Vagina (tissue), 2 donors: ENCODE data around the gene EXD3. TPM values are rescaled to one million over a fixed set of nuclear protein-coding genes. Genes with fewer than 3 reads are reported as not detected.
"Not testable (repeated sequence)": the region's sequence is repeated elsewhere in the genome, so short reads cannot be mapped to it uniquely, and the experiment has no call there.

Experiments used
- DNase-seq, 2 donors: peaks; one replicate each; pipeline ENCODE4 v3.0.0-alpha.2; 2017; ENCODE audit errors: extremely low spot score in 2 of 2
- H3K27ac ChIP-seq: fragments of 200-600 bp; sonication (generic); one replicate; pipeline ENCODE4 v1.5.1; 2019
- H3K27me3 ChIP-seq: fragments of 200-600 bp; sonication (generic); one replicate; pipeline ENCODE4 v1.5.1; 2019
- H3K36me3 ChIP-seq, 2 donors: fragments of 200-600 bp; sonication (generic); one replicate each; pipeline ENCODE4 v1.5.1; 2017 to 2019
- H3K4me1 ChIP-seq: fragments of 200-600 bp; sonication (generic); one replicate; pipeline ENCODE4 v1.5.1; 2019
- H3K4me3 ChIP-seq, 2 donors: fragments of 200-600 bp; sonication (generic); 1 replicate in 1 of 2; 2 replicates in 1 of 2; pipeline ENCODE4 v1.5.1; 2016 to 2019
- H3K9me3 ChIP-seq: fragments of 200-600 bp; sonication (generic); one replicate; pipeline ENCODE4 v1.5.1; 2019
- intact Hi-C: fragments of 100-400 bp; cut with DNase I; formaldehyde crosslinking; loops from one replicate; pipeline ENCODE4 v1.15.1; 2023
- microRNA-seq: library from miRNA; unstranded; fragments of <30 nt; microRNA quantifications from one replicate; pipeline ENCODE4, GENCODE V29; 2017; ENCODE audit warnings: borderline number of aligned reads, borderline replicate concordance
- total RNA-seq: library from RNA; depleted of rRNA; stranded (reverse); fragments of >200 nt; gene quantifications from one replicate; pipeline ENCODE4 v1.2.3, GENCODE V29; 2016
- TF ChIP-seq, protein P1 (sequence below), 3 experiments: fragments of 450-650 bp in 2 of 3; fragments of 200-600 bp in 1 of 3; sonication (generic) in 1 of 3; IDR thresholded peaks; one replicate each; pipeline ENCODE4 v1.5.1; 2017 to 2019; ENCODE audit warnings: antibody characterized with exemption in 3 of 3, mild to moderate bottlenecking in 2 of 3, moderate library complexity in 2 of 3

The EXD3 gene
- total RNA-seq, 1 donor from 2014 or later: 35.6 TPM

DNA sequence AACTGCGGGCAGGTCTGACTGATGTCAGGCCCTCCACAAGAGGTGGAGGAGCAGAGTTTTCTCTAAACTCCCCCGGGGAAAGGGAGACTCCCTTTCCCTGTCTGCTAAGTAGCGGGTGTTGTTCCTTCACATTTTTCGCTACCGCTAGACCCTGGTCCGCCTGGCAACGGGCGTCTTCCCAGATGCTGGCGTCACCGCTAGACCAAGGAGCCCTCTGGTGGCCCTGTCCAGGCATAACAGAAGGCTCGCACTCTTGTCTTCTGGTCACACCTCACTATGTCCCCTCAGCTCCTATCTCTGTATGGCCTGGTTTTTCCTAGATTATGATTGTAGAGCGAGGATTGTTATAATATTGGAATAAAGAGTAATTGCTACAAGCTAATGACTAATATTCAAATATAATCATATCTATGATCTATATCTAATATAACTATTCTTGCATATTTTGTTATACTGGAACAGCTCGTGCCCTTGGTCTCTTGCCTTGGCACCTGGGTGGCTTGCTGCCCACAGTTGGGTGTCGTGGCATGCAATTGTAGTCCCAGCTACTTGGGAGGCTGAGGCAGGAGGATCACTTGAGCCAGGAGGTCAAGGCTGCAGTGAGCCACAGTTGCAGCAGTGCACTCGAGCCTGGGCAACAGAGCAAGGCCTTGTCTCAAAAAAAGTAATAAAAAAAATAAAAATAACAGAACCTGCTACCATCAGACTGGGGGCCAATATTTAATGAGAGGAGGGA, 160.6 kb downstream of the EXD3 start:
- peaks cover 0 to 52% of the 10 kb centered on the region in 2 donors for H3K36me3 ChIP-seq
- intact Hi-C loops, H3K27ac ChIP-seq, H3K4me3 ChIP-seq, H3K27me3 ChIP-seq, DNase-seq, H3K9me3 ChIP-seq, H3K4me1 ChIP-seq: not testable (repeated sequence)
- TF ChIP-seq, protein P1, sequence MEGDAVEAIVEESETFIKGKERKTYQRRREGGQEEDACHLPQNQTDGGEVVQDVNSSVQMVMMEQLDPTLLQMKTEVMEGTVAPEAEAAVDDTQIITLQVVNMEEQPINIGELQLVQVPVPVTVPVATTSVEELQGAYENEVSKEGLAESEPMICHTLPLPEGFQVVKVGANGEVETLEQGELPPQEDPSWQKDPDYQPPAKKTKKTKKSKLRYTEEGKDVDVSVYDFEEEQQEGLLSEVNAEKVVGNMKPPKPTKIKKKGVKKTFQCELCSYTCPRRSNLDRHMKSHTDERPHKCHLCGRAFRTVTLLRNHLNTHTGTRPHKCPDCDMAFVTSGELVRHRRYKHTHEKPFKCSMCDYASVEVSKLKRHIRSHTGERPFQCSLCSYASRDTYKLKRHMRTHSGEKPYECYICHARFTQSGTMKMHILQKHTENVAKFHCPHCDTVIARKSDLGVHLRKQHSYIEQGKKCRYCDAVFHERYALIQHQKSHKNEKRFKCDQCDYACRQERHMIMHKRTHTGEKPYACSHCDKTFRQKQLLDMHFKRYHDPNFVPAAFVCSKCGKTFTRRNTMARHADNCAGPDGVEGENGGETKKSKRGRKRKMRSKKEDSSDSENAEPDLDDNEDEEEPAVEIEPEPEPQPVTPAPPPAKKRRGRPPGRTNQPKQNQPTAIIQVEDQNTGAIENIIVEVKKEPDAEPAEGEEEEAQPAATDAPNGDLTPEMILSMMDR (IDR thresholded peaks at IDR 0.05): peak; percentile 14 to 34 (median 15)

Small RNA genes within 50 kb of the gene (microRNA-seq; reads per million reads assigned to microRNA genes)
- not detected for gene MIR7114

Other genes with a start within 250 kb of the EXD3 start
- gene ANAPC2, start 234.6 kb downstream of the EXD3 start, total RNA-seq: 30.0 TPM
- 49.8 TPM for gene SSNA1, start 234.5 kb downstream of the EXD3 start, total RNA-seq
- gene TPRN, start 222.4 kb downstream of the EXD3 start, total RNA-seq: 6.9 TPM
- gene TMEM203, start 217.5 kb downstream of the EXD3 start, total RNA-seq: 24.6 TPM
- gene NDOR1, start 217.5 kb downstream of the EXD3 start, total RNA-seq: 12.0 TPM
- gene RNF208, start 200.9 kb downstream of the EXD3 start, total RNA-seq: 0.98 TPM
- gene CYSRT1, start 198.0 kb downstream of the EXD3 start, total RNA-seq: 24.3 TPM
- gene RNF224, start 195.7 kb downstream of the EXD3 start, total RNA-seq: 0.74 TPM
- gene SLC34A3, start 192.3 kb downstream of the EXD3 start, total RNA-seq: not detected
- 312 TPM for gene TUBB4B, start 181.9 kb downstream of the EXD3 start, total RNA-seq
- gene STPG3, start 171.9 kb downstream of the EXD3 start, total RNA-seq: not detected
- gene NELFB, start 167.8 kb downstream of the EXD3 start, total RNA-seq: 44.0 TPM
- gene TOR4A, start 145.4 kb downstream of the EXD3 start, total RNA-seq: 13.0 TPM
- 29.5 TPM for gene NRARP, start 120.9 kb downstream of the EXD3 start, total RNA-seq
- 2.9 TPM for gene NOXA1, start 231 bp upstream of the EXD3 start, total RNA-seq
- gene ENTPD8, start 18.2 kb upstream of the EXD3 start, total RNA-seq: not detected
- gene NSMF, start 36.2 kb upstream of the EXD3 start, total RNA-seq: 35.1 TPM
- gene PNPLA7, start 127.2 kb upstream of the EXD3 start, total RNA-seq: 16.2 TPM
- 83.7 TPM for gene MRPL41, start 128.7 kb upstream of the EXD3 start, total RNA-seq
- 32.9 TPM for gene DPH7, start 155.8 kb upstream of the EXD3 start, total RNA-seq
- 10.3 TPM for gene ZMYND19, start 167.3 kb upstream of the EXD3 start, total RNA-seq
- 114 TPM for gene ARRDC1, start 182.5 kb upstream of the EXD3 start, total RNA-seq
- gene EHMT1, start 195.8 kb upstream of the EXD3 start, total RNA-seq: 65.8 TPM